GM18909 (cell line): ENCODE measurements around the gene ATP6V1E1.
"Not testable (repeated sequence)": the region's sequence is repeated elsewhere in the genome, so short reads cannot be mapped to it uniquely, and the experiment has no call there.

Experiments used
- ATAC-seq: cut with Tn5 transposase; IDR thresholded peaks from one replicate; pipeline ENCODE4 v1.9.1; 2021; ENCODE audit warnings: mild to moderate bottlenecking; ENCODE audit not compliant: unreplicated experiment, poor library complexity

ATP6V1E1 gene

DNA sequence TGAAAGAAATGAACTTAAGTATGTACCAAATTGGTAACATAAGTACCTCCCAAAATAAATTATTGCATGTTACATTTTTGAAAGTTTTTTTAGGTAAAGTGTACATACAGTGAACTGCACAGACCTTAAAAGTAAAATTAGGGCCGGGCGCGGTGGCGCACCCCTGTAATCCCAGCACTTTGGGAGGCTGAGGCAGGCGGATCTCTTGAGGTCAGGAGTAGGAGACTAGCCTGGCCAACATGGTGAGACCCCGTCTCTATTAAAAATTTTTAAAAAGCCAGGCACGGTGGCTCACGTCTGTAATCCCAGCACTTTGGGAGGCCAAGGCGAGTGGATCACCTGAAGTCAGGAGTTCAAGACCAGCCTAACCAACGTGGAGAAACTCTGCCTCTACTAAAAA, 8.3 kb upstream of the ATP6V1E1 start:
- ATAC-seq = not testable (repeated sequence)

GRCh38 chr22:17634696-17635095, 6.1 kb upstream of the ATP6V1E1 start:
- no peak for ATAC-seq

DNA sequence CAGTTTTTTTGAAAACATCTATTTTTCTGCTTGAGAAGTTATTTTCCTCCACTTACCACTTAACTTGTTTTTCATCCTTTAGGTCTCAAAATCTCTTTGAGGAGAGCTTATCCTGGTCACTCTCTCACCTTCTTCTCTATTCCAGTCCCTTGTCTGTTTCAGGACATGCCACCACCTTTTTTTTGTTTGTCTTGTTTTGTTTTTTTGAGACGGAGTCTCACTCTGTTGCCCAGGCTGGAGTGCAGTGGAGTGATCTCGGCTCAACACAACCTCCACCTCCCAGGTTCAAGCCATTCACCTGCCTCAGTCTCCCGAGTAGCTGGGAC, 5.4 kb upstream of the ATP6V1E1 start:
- no peak for ATAC-seq

- no peak for ATAC-seq
Measured at GRCh38 chr22:17633217-17633997, 4.9 kb upstream of the ATP6V1E1 start.

DNA sequence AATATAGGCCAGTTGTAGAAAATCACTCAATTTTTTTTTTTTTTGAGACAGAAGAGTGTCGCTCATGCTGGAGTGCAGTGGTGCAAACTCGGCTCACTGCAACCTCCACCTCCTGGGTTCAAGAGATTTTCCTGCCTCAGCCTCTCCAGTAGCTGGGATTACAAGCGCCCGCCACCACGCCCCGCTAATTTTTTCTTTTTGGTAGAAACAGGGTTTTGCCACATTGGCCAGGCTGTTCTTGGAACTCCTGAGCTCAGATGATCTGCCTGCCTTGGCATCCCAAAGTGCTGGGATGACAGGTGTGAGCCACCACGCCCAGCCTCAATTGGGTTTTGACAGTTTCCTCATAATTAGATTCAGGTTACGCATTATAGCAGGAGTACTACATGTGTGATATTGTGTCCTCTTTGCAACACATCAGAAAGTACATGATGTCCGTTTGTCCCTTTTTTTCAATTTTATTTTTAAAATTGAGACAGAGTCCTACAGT, 2.6 kb upstream of the ATP6V1E1 start:
- ATAC-seq = no peak

- ATAC-seq = no peak
Measured at GRCh38 chr22:17629641-17630040, 1.1 kb upstream of the ATP6V1E1 start.

- ATAC-seq = no peak
Measured at GRCh38 chr22:17629173-17629489, 582 bp upstream of the ATP6V1E1 start.

DNA sequence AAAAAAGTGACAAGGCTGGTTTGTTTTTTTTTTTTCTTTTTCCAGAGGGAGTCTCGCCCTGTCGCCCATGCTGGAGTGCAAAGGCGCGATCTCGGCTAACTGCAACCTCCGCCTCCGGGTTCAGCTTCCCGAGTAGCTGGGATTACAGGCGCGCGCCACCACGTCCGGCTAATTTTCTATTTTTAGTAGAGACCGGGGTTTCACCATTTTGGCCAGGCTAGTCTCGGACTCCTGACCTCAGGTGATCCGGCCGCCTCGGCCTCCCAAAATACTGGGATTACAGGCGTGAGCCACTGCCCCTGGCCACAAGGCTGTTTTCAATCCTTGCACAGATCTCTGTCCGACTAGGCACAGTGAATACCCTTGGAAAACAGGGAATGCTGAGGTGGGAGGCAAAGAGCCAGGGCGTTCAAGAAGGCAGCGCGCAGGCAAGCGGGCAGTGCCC, 566 bp downstream of the ATP6V1E1 start:
- no peak for ATAC-seq

- ATAC-seq = no peak
Measured at GRCh38 chr22:17613280-17613679, 15.3 kb downstream of the ATP6V1E1 start.

DNA sequence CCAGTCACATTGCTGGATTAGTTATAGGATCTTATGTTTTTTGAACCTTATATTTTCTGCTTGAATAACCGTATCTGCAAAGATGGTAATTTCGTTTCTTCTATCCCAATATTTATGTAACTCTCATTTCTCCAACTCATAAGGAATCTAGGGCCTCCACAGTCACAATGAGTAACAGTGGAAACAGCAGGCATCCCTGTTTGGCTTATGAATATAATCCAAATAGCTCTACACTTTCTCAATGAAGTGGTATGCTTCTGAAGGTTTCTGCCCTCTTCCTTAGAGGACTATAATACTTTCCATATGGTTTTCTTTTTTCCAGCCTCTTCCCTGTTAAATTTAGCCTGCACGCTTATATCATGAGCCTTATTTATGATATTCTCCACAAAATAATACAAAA, 16.5 kb downstream of the ATP6V1E1 start:
- ATAC-seq = no peak

- ATAC-seq = no peak
Measured at GRCh38 chr22:17607891-17608521, 20.5 kb downstream of the ATP6V1E1 start.

GRCh38 chr22:17606496-17606895, 22.1 kb downstream of the ATP6V1E1 start:
- no peak for ATAC-seq

DNA sequence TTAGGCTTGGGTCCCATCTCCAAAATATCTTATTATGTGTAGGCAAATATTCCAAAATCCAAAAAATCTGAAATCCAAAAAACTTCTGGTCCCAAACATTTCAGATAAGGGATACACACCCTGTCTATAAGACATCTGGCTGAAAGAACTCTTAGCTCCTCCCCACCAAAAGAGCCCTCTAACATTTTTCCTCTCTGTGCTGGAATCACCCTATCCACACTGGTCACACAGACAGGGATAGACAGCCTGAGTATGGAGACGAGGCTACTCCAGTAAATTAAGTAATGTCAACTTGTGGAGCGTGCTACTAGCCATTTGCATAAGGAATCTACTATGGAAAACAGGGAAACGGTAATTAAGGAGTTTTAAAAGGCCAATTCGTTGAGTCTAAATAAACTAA, 24.9 kb downstream of the ATP6V1E1 start:
- ATAC-seq = no peak

DNA sequence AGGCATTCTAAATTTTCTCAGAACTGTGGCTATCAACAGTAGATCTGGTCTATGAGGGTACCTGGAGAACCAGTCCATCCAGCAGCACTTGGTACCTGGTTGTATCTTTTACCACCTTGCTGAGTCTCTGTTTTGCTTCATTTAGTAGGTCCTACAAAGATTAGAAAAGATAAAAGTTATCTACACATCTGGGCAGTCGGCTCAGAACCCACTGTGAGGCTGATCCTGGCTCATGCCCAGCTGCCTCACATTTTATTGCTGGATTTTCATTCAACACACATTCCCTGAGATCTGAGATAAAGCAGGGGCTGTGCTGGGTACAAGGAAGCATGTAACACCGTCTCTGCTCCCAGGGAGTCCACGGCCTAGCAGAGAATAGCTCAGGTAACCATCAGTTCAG, 27.5 kb downstream of the ATP6V1E1 start:
- no peak for ATAC-seq

DNA sequence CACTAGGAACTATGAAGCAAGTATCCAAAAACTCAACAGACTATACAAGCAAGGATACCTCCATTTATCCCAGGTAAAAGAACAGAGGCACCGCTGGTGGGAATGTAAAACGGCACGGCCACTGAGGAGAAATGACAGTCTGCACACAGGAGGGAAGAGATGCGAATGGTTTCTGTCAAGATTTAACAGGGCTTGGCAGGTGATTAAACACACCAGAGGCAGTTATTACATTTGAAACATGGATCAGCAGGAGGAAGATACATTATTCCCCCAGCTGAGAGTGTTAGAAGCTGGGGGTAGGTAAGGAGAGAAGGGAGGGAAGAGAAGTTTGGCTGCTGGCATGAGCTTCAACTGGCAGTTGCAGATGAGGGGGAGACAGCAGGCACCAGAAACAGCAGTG, 30.2 kb downstream of the ATP6V1E1 start:
- no peak for ATAC-seq

GRCh38 chr22:17597217-17597616, 31.3 kb downstream of the ATP6V1E1 start:
- no peak for ATAC-seq

DNA sequence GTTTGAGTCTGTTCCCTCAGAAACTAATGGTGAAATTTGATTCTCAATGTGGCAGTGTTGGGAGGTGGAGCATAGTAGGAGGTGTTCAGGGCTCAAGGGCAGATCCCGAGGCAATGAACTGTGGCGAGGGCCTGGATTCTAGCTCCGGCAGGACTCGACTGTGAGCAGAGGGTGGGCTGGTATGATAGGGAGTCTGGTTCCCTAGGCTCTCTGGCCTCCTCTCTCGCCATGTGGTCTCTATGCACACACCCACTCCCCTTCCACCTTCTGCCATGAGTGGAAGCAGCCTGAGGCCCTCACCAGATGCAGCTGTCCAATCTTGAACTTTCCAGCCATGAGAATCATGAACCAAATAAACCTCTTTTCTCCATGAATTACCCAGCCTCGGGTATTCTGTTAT, 32.3 kb downstream of the ATP6V1E1 start:
- ATAC-seq = no peak

- ATAC-seq = no peak
Measured at GRCh38 chr22:17592201-17592600, 36.3 kb downstream of the ATP6V1E1 start.

DNA sequence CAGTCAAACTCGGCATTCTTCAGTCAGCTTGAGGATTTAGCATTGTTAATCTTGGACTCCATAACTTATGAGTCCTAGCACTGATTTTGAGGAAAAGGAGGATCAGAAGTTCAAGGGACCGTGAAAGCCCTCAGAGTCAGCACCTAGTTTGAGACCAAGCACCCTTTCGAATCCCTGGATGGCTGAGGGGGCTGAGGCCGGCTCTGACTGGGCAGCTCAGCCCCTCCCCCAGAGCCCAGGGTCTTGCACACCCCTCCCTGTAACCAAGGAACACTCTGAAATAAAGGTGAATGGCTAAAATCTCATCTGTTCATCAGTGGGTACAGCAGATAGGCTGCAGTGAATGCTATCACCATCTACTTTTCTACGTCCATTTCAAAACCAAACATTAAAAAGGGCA, 38.0 kb downstream of the ATP6V1E1 start:
- ATAC-seq = no peak

GRCh38 chr22:17589810-17590375, 38.7 kb downstream of the ATP6V1E1 start:
- no peak for ATAC-seq

DNA sequence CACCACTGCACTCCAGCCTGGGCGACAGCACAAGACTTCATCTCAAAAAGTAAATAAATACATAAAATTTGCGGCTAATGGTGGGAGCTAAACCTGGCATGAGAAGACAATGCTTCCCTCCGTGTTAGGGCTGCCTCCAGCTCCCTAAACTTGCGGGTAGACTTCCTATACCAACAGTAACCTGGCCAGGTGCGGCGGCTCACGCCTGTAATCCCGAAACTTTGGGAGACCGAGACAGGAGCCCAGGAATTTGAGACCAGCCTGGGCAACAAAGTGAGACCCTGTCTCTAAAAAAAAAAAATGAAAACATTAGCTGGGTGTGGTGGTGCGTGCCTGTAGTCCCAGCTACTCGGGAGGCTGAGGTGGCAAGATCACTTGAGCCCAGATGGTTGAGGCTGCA, 39.9 kb downstream of the ATP6V1E1 start:
- ATAC-seq = no peak

- no peak for ATAC-seq
Measured at GRCh38 chr22:17587629-17588028, 40.9 kb downstream of the ATP6V1E1 start.
